SU-DHL-6 (cell line): ENCODE results near the gene GSTM2.
"Not testable (repeated sequence)": the region's sequence is repeated elsewhere in the genome, so short reads cannot be mapped to it uniquely, and the experiment has no call there.

Source experiments
- H2AFZ ChIP-seq: fragments of 200-600 bp; sonication (generic); 2 replicates; pipeline ENCODE4 v1.6.1; 2014; ENCODE audit warnings: low read depth, mild to moderate bottlenecking, moderate library complexity, mixed read lengths, antibody characterized with exemption, low read length; ENCODE audit not compliant: severe bottlenecking
- H3F3A ChIP-seq: fragments of 200-600 bp; shearing (Covaris generic); 2 replicates; pipeline ENCODE4 v1.6.0; 2016; ENCODE audit warnings: antibody characterized with exemption, mild to moderate bottlenecking; ENCODE audit not compliant: insufficient read depth
- H3K27ac ChIP-seq: fragments of 200-600 bp; sonication (generic); 2 replicates; pipeline ENCODE4 v1.5.1; 2016; ENCODE audit warnings: low read depth, mild to moderate bottlenecking, low read length, moderate library complexity, mixed read lengths
- H3K27me3 ChIP-seq: fragments of 200-600 bp; sonication (generic), shearing (Covaris generic); 2 replicates; pipeline ENCODE4 v1.6.0; 2014; ENCODE audit warnings: mild to moderate bottlenecking, low read length
- H3K36me3 ChIP-seq: fragments of 200-600 bp; sonication (generic); 2 replicates; pipeline ENCODE4 v1.6.1; 2014; ENCODE audit warnings: mild to moderate bottlenecking, low read length, mixed read lengths
- H3K4me2 ChIP-seq: fragments of 300-600, 200-600 bp; shearing (Covaris generic), sonication (generic); 2 replicates; pipeline ENCODE4 v1.6.0; 2014; ENCODE audit warnings: low read length, low read depth, mild to moderate bottlenecking; ENCODE audit not compliant: poor library complexity, severe bottlenecking
- H3K4me3 ChIP-seq: fragments of 200-600 bp; sonication (generic); 2 replicates; pipeline ENCODE4 v1.5.1; 2014; ENCODE audit warnings: antibody characterized with exemption, low read length, mild to moderate bottlenecking, mixed read lengths; ENCODE audit not compliant: insufficient read depth, poor library complexity, severe bottlenecking
- H3K79me2 ChIP-seq: fragments of 200-600 bp; sonication (generic); 2 replicates; pipeline ENCODE4 v1.6.1; 2014; ENCODE audit warnings: mild to moderate bottlenecking, low read length, moderate library complexity; ENCODE audit not compliant: insufficient read depth
- H3K9ac ChIP-seq: fragments of 200-600 bp; sonication (generic); 2 replicates; pipeline ENCODE4 v1.7.0; 2014; ENCODE audit warnings: mild to moderate bottlenecking, low read length
- H3K9me2 ChIP-seq: fragments of 200-600 bp; sonication (generic); replicated peaks from 2 replicates; pipeline ENCODE4 v1.6.1; 2014; ENCODE audit warnings: low read length; ENCODE audit not compliant: insufficient read depth
- H3K9me3 ChIP-seq: fragments of 200-600 bp; sonication (generic); 2 replicates; pipeline ENCODE4 v1.6.1; 2014; ENCODE audit warnings: low read length, mixed read lengths; ENCODE audit not compliant: insufficient read depth
- H4K20me1 ChIP-seq: fragments of 200-600 bp; sonication (generic); 2 replicates; pipeline ENCODE4 v1.6.1; 2014; ENCODE audit warnings: low read depth, mild to moderate bottlenecking, antibody characterized with exemption, low read length, moderate library complexity, mixed read lengths
- EZH2phosphoT487 ChIP-seq: fragments of 200-600 bp; sonication (generic), shearing (Covaris generic); conservative IDR thresholded peaks from 2 replicates; pipeline ENCODE4 v1.6.1; 2018; ENCODE audit warnings: mild to moderate bottlenecking, antibody characterized with exemption, low read length, moderate library complexity, mixed read lengths
- TF ChIP-seq, protein P1 (sequence below): fragments of 200-600 bp; sonication (generic); IDR thresholded peaks from one replicate; pipeline ENCODE4 v1.5.1; 2017; ENCODE audit warnings: antibody characterized with exemption, mild to moderate bottlenecking, low read length, moderate library complexity; ENCODE audit not compliant: insufficient read depth, poor library complexity, severe bottlenecking

Gene GSTM2

DNA sequence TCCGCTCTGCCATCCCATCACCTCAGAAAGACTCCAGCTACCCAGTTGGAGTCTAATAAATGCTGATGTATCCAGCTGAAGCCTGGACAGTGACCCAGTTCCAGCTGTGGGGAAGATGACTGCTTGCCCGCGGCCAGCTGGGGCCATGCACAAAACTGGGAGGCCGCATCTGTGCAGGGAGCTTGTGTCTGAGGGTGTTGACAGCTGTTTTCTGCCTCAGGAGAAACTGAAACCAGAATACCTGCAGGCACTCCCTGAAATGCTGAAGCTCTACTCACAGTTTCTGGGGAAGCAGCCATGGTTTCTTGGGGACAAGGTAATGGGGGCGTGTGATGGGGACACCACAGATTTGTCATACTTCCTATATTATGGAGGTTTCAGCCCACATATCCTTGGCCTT is 3.2 kb downstream of the GSTM2 start:
- Histone ChIP-seq H3K9ac (no peak overlapping the region), H3K4me3 (no peak overlapping the region), H3K27ac (no peak overlapping the region), H3F3A (no peaks in the 10 kb centered on the region), H3K36me3 (no peaks in the 10 kb centered on the region), H3K4me2 (no peak overlapping the region), H3K9me2 (no peaks in the 10 kb centered on the region), H3K27me3 (no peaks in the 10 kb centered on the region), H3K9me3 (no peaks in the 10 kb centered on the region), H4K20me1 (no peaks in the 10 kb centered on the region), H3K79me2 (no peaks in the 10 kb centered on the region), H2AFZ (no peak overlapping the region)
- TF ChIP-seq, protein P1, sequence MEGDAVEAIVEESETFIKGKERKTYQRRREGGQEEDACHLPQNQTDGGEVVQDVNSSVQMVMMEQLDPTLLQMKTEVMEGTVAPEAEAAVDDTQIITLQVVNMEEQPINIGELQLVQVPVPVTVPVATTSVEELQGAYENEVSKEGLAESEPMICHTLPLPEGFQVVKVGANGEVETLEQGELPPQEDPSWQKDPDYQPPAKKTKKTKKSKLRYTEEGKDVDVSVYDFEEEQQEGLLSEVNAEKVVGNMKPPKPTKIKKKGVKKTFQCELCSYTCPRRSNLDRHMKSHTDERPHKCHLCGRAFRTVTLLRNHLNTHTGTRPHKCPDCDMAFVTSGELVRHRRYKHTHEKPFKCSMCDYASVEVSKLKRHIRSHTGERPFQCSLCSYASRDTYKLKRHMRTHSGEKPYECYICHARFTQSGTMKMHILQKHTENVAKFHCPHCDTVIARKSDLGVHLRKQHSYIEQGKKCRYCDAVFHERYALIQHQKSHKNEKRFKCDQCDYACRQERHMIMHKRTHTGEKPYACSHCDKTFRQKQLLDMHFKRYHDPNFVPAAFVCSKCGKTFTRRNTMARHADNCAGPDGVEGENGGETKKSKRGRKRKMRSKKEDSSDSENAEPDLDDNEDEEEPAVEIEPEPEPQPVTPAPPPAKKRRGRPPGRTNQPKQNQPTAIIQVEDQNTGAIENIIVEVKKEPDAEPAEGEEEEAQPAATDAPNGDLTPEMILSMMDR = no peak
- no peak for TF ChIP-seq EZH2phosphoT487

DNA sequence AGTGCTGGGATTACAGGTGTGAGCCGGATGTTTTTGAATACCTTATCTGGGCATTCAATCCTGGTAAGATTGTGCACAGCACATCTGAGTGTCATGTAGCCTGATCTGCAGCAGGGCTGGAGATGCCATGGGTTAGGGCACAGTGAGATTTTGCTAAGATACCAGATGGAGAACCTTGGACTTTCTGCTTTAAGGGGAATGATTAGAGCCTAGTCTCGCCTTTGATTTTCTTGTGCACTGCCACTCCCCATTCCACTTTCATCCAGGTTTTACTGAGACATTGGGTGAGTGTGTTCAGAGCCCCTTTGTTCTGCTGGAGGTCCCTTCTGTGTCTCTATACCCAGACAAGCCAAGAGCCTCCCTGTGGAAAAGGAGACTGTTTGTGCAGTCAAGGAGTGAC is 6.0 kb downstream of the GSTM2 start:
- H3F3A ChIP-seq, H3K9me3 ChIP-seq, H3K9ac ChIP-seq, H3K36me3 ChIP-seq, H3K27ac ChIP-seq, H3K4me2 ChIP-seq, H3K27me3 ChIP-seq, H3K79me2 ChIP-seq, H3K4me3 ChIP-seq, H4K20me1 ChIP-seq, H3K9me2 ChIP-seq, H2AFZ ChIP-seq: not testable (repeated sequence)

DNA sequence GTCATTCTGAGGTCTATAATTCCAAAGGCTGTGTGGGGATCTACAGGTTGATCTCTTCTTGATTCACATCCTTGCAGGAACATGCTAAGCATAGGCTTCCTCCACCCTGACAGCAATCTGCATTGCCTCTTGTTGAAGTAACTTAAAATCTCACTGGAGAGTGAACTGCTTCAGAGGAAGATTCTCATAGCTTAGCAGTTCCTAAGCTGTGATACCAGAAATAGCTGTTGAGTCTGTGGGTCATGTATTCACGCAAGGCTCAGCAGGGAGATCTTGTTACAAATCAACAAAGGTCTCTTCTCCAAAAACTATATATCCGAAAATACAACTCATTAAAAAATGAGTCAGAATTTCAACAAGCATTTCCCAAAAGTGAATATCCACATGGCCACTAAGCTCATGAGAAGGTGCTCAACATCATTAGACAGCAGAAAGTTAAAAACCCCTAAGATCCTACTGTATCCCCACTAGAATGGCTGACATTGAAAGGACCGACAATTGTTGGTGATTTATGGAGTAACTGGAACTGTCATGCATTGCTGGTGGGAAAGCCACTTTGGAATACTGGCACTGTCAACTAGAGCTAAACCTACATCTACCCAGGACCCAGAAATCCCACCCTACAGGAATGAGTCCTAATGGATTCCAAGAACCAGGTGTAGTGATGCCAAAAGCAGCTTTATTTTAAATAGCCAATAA is 9.0 kb downstream of the GSTM2 start:
- not testable (repeated sequence) for H3K27me3 ChIP-seq, H3K4me2 ChIP-seq, H3F3A ChIP-seq, H3K9me2 ChIP-seq, H2AFZ ChIP-seq, H3K4me3 ChIP-seq, H4K20me1 ChIP-seq, H3K9ac ChIP-seq, H3K36me3 ChIP-seq, H3K79me2 ChIP-seq, H3K27ac ChIP-seq, H3K9me3 ChIP-seq

DNA sequence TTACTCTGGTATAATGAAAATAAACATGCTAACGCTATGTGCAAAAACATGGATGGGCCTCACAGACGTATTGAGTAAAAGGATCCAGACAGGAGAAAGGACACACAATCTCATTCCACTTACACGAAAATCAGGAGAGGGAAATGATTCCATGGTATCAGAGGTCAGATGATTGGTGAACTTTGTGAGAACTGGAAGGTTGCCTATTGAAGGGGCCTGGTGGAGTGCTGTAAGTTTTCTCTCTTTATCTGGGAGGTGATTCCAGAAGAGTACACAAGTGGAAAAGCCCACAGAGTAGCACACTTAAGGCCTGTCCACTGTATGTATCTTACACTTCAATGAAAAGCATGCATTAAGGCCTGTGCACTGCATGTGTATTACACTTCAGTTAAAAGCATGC is 9.6 kb downstream of the GSTM2 start:
- H3F3A ChIP-seq = no peaks in the 10 kb centered on the region
- H3K9me2 ChIP-seq = no peaks in the 10 kb centered on the region
- H3K79me2 ChIP-seq = no peaks in the 10 kb centered on the region
- H3K4me3 ChIP-seq = no peak overlapping the region
- no peak overlapping the region for H3K9ac ChIP-seq
- H3K9me3 ChIP-seq = no peaks in the 10 kb centered on the region
- no peak overlapping the region for H3K27ac ChIP-seq
- no peaks in the 10 kb centered on the region for H3K27me3 ChIP-seq
- no peaks in the 10 kb centered on the region for H3K36me3 ChIP-seq
- no peak overlapping the region for H3K4me2 ChIP-seq
- no peaks in the 10 kb centered on the region for H4K20me1 ChIP-seq
- H2AFZ ChIP-seq = no peak overlapping the region
- TF ChIP-seq, protein P1 = no peak
- TF ChIP-seq EZH2phosphoT487 = no peak

DNA sequence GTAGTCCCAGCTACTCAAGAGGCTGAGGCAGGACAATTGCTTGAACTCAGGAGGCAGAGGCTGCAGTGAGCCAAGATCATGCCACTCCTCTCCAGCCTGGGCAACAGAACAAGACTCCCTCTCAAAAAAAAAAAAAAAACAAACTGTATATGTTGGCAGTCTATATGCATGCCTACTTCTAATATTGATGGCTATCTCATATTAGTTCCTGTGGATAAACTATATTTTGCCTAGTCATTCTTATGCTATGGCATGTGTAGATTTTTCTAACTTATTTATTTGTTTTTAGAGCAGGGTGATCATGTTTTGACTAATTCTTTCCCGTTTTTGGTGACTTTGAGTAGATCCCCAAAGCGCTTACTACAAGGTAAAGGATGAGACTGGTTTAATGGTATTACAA is 10.8 kb downstream of the GSTM2 start:
- H3K27ac ChIP-seq, H3F3A ChIP-seq, H3K9me2 ChIP-seq, H3K4me2 ChIP-seq, H3K4me3 ChIP-seq, H3K9me3 ChIP-seq, H3K27me3 ChIP-seq, H3K36me3 ChIP-seq, H3K79me2 ChIP-seq, H2AFZ ChIP-seq, H3K9ac ChIP-seq, H4K20me1 ChIP-seq: not testable (repeated sequence)

DNA sequence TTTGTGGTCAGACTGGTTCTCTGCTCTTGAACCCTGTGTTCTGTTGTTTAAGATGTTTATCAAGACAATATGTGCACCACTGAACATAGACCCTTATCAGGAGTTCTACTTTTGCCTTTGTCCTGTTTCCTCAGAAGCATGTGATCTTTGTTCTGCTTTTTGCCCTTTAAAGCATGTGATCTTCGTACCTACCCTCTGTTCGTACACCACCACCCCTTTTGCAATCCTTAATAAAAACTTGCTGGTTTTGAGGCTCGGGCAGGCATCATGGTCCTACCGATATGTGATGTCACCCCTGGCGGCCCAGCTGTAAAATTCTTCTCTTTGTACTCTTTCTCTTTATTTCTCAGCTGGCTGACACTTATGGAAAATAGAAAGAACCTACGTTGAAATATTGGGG is 16.9 kb downstream of the GSTM2 start:
- H3K27ac ChIP-seq, H3K4me2 ChIP-seq, H3K4me3 ChIP-seq, H3K9me3 ChIP-seq, H3K9me2 ChIP-seq, H2AFZ ChIP-seq, H3K79me2 ChIP-seq, H3K27me3 ChIP-seq, H4K20me1 ChIP-seq, H3K9ac ChIP-seq, H3F3A ChIP-seq, H3K36me3 ChIP-seq: not testable (repeated sequence)
